ENCODE results near the gene SLC4A5. TPM values are rescaled to one million over a fixed set of nuclear protein-coding genes. Genes with fewer than 3 reads are reported as not detected.

Gene SLC4A5
- total RNA-seq, 3 donors from 2014 or later = 2.1 to 3.1 (median 2.1) TPM

DNA sequence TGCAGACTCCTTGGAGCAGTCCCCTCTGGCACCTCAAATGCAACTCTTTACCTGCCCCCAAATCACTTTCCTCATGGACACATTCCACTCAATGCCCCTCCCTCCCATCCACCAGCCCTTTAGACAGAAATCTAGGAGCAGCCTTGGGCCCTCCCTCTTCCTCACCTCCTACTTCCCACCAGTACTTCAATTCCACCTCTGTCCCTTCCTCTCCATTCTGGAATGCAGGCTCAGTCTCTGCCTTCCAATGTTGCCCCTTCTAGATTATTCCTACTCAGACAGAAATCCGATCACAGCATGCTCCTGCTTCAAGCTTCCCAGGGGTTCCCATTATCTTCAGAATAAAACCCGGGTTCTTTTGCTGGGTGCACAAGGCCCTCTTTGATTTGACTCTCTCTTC, 82.7 kb downstream of the SLC4A5 start:
- H3K36me3 ChIP-seq (ENCODE audit: low read depth) = no peaks in the 10 kb centered on the region
- no peak for DNase-seq
- no peak for ATAC-seq
- H3K9me3 ChIP-seq = no peaks in the 10 kb centered on the region
- H3K4me1 ChIP-seq (ENCODE audit: low read depth) = no peaks in the 10 kb centered on the region
- no peak overlapping the region for H3K4me3 ChIP-seq
- TF ChIP-seq, protein P1, sequence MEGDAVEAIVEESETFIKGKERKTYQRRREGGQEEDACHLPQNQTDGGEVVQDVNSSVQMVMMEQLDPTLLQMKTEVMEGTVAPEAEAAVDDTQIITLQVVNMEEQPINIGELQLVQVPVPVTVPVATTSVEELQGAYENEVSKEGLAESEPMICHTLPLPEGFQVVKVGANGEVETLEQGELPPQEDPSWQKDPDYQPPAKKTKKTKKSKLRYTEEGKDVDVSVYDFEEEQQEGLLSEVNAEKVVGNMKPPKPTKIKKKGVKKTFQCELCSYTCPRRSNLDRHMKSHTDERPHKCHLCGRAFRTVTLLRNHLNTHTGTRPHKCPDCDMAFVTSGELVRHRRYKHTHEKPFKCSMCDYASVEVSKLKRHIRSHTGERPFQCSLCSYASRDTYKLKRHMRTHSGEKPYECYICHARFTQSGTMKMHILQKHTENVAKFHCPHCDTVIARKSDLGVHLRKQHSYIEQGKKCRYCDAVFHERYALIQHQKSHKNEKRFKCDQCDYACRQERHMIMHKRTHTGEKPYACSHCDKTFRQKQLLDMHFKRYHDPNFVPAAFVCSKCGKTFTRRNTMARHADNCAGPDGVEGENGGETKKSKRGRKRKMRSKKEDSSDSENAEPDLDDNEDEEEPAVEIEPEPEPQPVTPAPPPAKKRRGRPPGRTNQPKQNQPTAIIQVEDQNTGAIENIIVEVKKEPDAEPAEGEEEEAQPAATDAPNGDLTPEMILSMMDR (IDR thresholded peaks at IDR 0.05) = no peak
- intact Hi-C loops (cut with DNase I, micrococcal nuclease) = loop anchor here in 1 of 2 donors (10.0 kb wide), 1 partner anchor 74 kb away; no protein-coding TSS in a partner anchor

DNA sequence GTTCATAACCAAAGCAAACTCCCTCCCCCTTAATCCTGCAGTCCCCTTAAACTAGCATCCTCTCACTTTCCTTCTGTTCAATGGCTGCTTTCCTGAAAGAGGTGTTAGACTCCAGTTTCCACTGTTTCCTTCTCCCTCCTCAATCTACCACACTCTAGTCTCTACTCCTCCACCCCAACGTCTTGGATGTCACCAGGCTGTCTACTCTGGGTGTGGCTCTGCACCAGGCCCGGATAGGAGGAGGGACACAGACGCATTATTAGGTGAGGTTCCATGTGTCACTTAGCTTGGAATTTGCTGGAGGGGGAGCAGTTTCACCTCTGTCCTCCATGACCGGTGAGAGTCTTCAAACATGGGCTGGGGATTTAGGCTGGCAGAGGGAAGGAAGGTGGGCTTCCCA, 83.5 kb downstream of the SLC4A5 start:
- no peaks in the 10 kb centered on the region for H3K36me3 ChIP-seq (ENCODE audit: low read depth)

DNA sequence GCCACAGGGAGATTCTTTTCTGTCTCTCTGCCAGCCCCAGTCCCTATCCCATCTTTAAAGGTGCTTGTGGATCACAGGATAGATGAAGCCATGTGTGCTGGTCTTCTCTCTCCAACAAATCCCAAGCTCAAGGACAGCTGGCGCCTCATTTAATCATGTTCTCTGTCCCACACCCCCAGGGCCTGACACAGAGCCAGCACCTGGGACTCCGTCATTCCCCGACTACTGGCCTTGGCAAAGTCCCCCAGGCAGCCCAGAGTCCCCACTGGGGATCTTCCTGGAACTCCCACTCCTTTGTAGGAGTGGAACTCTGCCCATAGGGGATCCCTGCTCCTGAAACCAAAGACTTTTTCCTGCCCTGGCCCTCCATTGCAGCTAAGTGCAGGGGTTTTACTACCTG, 84.0 kb downstream of the SLC4A5 start:
- ATAC-seq = no peak
- H3K36me3 ChIP-seq (ENCODE audit: low read depth) = no peaks in the 10 kb centered on the region
- TF ChIP-seq, protein P1 (IDR thresholded peaks at IDR 0.05) = no peak
- no peak overlapping the region for H3K4me3 ChIP-seq
- intact Hi-C loops (cut with DNase I, micrococcal nuclease) = no loop called here
- no peak for DNase-seq
- H3K9me3 ChIP-seq = no peaks in the 10 kb centered on the region
- H3K4me1 ChIP-seq (ENCODE audit: low read depth) = no peaks in the 10 kb centered on the region

More for the DNA sequence above, 83.5 kb downstream of the SLC4A5 start:
- intact Hi-C loops (cut with DNase I, micrococcal nuclease) = loop anchor here in 1 of 2 donors (10.0 kb wide), 1 partner anchor 75 kb away; no protein-coding TSS in a partner anchor
- TF ChIP-seq, protein P1 (IDR thresholded peaks at IDR 0.05) = no peak
- H3K9me3 ChIP-seq = no peaks in the 10 kb centered on the region
- DNase-seq (no peak), ATAC-seq (no peak)
- H3K4me1 ChIP-seq (ENCODE audit: low read depth) = no peaks in the 10 kb centered on the region
- H3K4me3 ChIP-seq = no peak overlapping the region

DNA sequence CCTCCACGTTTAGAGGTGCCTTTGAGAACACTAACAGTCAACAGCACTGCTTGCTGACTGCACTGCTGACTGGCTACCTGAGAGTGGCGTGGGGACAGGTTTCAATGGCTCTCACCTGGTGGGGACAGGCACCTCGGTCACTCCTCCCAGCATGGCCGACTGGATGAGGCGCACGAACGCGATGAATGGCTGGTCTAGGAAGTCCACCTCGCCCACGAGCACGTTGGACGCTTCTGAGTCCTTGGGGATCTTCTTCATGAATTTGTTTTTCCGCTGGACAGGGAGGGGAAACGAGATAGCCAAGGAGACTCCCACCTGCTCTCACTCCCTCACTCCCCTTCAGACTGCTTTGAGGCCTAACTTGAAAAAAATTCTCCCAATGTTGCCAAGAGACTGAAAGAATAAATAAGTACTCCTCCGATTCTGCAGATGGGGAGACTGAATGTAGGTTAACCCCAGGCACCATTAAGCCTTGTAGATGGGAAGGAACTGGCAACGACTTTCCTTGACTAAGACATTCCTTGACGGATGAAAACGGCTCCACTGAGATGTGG, 87.5 kb downstream of the SLC4A5 start:
- intact Hi-C loops (cut with DNase I, micrococcal nuclease) = no loop called here
- no peak for DNase-seq
- Histone ChIP-seq H3K9me3 (no peaks in the 10 kb centered on the region), H3K4me3 (no peak overlapping the region), H3K4me1 (ENCODE audit: low read depth) (no peaks in the 10 kb centered on the region), H3K36me3 (ENCODE audit: low read depth) (no peaks in the 10 kb centered on the region)
- no peak for ATAC-seq
- TF ChIP-seq, protein P1 (IDR thresholded peaks at IDR 0.05) = no peak

DNA sequence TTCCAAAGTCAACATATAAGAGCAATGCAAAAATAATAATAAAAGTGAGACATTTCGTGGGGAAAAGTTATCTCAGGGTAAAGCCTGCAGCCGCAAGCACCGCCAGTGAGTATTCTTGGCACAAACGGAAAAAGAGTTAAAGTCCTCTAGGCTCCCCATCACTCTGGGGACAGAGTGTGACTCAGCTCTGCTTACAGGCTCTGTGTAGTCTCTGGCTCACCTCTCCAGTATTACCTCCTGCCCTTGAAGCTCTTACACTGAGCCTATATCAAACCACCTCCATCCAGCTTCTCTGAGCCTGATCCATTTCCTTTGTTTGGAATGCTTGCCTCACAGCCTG, 89.3 kb downstream of the SLC4A5 start:
- no peak for ATAC-seq
- intact Hi-C loops (cut with DNase I, micrococcal nuclease) = no loop called here

More for the DNA sequence above, 89.3 kb downstream of the SLC4A5 start:
- TF ChIP-seq, protein P1 (IDR thresholded peaks at IDR 0.05) = no peak
- Histone ChIP-seq H3K36me3 (ENCODE audit: low read depth) (no peaks in the 10 kb centered on the region), H3K4me3 (no peak overlapping the region), H3K9me3 (no peaks in the 10 kb centered on the region), H3K4me1 (ENCODE audit: low read depth) (no peaks in the 10 kb centered on the region)
- DNase-seq = no peak
